Hair follicle dermal papilla cell (primary cell): ENCODE data around the gene SLC6A12. TPM values are rescaled to one million over a fixed set of nuclear protein-coding genes. Genes with fewer than 3 reads are reported as not detected.

Experiments used
- total RNA-seq: library from RNA; depleted of rRNA; stranded (reverse); fragments of >200 nt; gene quantifications from 2 replicates; pipeline ENCODE4 v1.2.3, GENCODE V29; 2012

The SLC6A12 gene
- not detected in 2 replicates for total RNA-seq

GRCh38 chr12:214003-214741 lies at the start of gene SLC6A12:
TSS of gene SLC6A12 (minus strand) at chr12:214157. CDS start at chr12:209986, 4,171 bp downstream.

GRCh38 chr12:262817-263216 lies 48.9 kb upstream of the SLC6A12 start, which contains the start of gene SLC6A13:
TSS of gene SLC6A13 (minus strand) at chr12:262836. CDS start at chr12:260052, 2,784 bp downstream.

Other genes starting within 250 kb of the SLC6A12 start
- not detected in 2 replicates for gene IQSEC3, start 147.4 kb downstream of the SLC6A12 start, total RNA-seq
- 0.36 TPM in 1 of 2 replicates, not detected in the other for gene SLC6A13, start 48.7 kb upstream of the SLC6A12 start, total RNA-seq
- 58.2 and 67.7 TPM in 2 replicates for gene KDM5A, start 175.2 kb upstream of the SLC6A12 start, total RNA-seq
- gene CCDC77, start 187.5 kb upstream of the SLC6A12 start, total RNA-seq: 3.6 and 4.5 TPM in 2 replicates
- gene B4GALNT3, start 245.8 kb upstream of the SLC6A12 start, total RNA-seq: 0.32 and 0.36 TPM in 2 replicates